Measurements from ENCODE around the gene SCG5. TPM values are rescaled to one million over a fixed set of nuclear protein-coding genes. Genes with fewer than 3 reads are reported as not detected.

SCG5 gene
- total RNA-seq, 1 donor from 2014 or later, result 0.92 TPM

GRCh38 chr15:32659340-32660155 lies 18.0 kb downstream of the SCG5 start:
- DNase-seq (ENCODE audit: low read depth, low spot score), result peak; percentile 27

GRCh38 chr15:32663671-32664070 lies 22.2 kb downstream of the SCG5 start:
- DNase-seq (ENCODE audit: low read depth, low spot score), result no peak

GRCh38 chr15:32664796-32665195 lies 23.3 kb downstream of the SCG5 start:
- no peak for DNase-seq (ENCODE audit: low read depth, low spot score)

- no peak for DNase-seq (ENCODE audit: low read depth, low spot score)
Measured at GRCh38 chr15:32667321-32667720, 25.8 kb downstream of the SCG5 start.

GRCh38 chr15:32668942-32669341 lies 27.4 kb downstream of the SCG5 start:
- no peak for DNase-seq (ENCODE audit: low read depth, low spot score)

- DNase-seq (ENCODE audit: low read depth, low spot score), result no peak
Measured at GRCh38 chr15:32669896-32670611, 28.5 kb downstream of the SCG5 start.

- DNase-seq (ENCODE audit: low read depth, low spot score), result no peak
Measured at GRCh38 chr15:32670623-32671022, 29.1 kb downstream of the SCG5 start.

GRCh38 chr15:32671339-32672325 lies 30.1 kb downstream of the SCG5 start:
- DNase-seq (ENCODE audit: low read depth, low spot score), result no peak

- DNase-seq (ENCODE audit: low read depth, low spot score), result no peak
Measured at GRCh38 chr15:32674681-32675080, 33.2 kb downstream of the SCG5 start.

- no peak for DNase-seq (ENCODE audit: low read depth, low spot score)
Measured at GRCh38 chr15:32675466-32675865, 34.0 kb downstream of the SCG5 start.

GRCh38 chr15:32676169-32676568 lies 34.7 kb downstream of the SCG5 start:
- no peak for DNase-seq (ENCODE audit: low read depth, low spot score)

- DNase-seq (ENCODE audit: low read depth, low spot score), result no peak
Measured at GRCh38 chr15:32677238-32677750, 35.8 kb downstream of the SCG5 start.

- DNase-seq (ENCODE audit: low read depth, low spot score), result no peak
Measured at GRCh38 chr15:32679298-32679690, 37.8 kb downstream of the SCG5 start.

- DNase-seq (ENCODE audit: low read depth, low spot score), result no peak
Measured at GRCh38 chr15:32682569-32682968, 41.1 kb downstream of the SCG5 start.

GRCh38 chr15:32682977-32683630 lies 41.6 kb downstream of the SCG5 start:
- DNase-seq (ENCODE audit: low read depth, low spot score), result no peak

- DNase-seq (ENCODE audit: low read depth, low spot score), result no peak
Measured at GRCh38 chr15:32683906-32684584, 42.5 kb downstream of the SCG5 start.

- DNase-seq (ENCODE audit: low read depth, low spot score), result no peak
Measured at GRCh38 chr15:32685576-32685975, 44.1 kb downstream of the SCG5 start.

- DNase-seq (ENCODE audit: low read depth, low spot score), result no peak
Measured at GRCh38 chr15:32687556-32687955, 46.0 kb downstream of the SCG5 start.

GRCh38 chr15:32688151-32688639 lies 46.7 kb downstream of the SCG5 start:
- DNase-seq (ENCODE audit: low read depth, low spot score), result no peak

All from pulmonary artery endothelial cell (primary cell).